Stimulated activated CD4-positive, alpha-beta T cell treated with anti-CD3 and anti-CD28 coated beads, Interleukin-15, amount 100 ng/mL, for 24 hours (primary cell): ENCODE measurements around the gene LY9.

Source experiments
- DNase-seq: peaks from one replicate; pipeline ENCODE4 v3.0.0-alpha.2; 2020

Gene LY9

DNA sequence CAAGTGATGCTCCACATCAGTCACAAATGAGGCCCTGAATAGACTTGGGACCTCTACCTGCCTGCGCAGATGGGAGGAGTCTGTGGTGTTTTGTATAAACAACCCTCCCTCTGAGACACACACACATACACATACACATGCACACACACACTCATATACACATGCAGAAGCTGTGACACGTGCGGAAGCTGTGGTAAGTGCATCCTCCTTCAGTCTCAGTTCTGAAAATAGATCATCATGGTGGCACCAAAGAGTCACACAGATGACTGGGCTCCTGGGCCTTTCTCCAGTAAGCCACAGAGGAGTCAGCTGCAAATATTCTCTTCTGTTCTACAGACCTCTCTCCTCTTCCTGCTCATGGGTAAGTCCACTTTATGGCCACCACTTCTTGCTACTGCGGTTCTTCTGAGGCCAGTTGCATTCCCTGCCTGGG lies at the start of gene LY9:
Gene LY9, plus strand, starts transcription at position 224 of the 433 bp plus-strand sequence. Its CDS starts 14 bp downstream, at position 238.
- peak; percentile 82 for DNase-seq

- DNase-seq = no peak
These were observed 49.0 kb upstream of the LY9 start for GRCh38 chr1:160746836-160747500.

DNA sequence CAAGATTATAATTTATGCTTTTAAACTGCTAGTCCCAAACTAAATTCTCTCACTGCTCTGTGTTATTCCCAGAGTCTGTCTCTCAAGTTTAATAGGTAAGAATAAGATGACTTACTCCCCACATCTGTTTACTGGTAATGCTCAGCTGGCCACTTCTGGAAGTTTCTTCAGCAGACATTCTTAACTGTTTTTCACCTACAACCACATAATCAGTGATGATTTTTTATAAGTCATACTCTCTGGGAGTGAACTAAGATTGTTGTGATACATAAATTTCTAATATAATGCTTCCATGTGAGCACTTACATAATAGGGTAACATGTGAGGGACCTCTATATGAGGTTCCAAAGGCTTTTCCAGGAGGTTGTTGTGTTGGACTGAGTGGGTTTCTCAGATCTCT lies 48.3 kb upstream of the LY9 start:
- no peak for DNase-seq

DNA sequence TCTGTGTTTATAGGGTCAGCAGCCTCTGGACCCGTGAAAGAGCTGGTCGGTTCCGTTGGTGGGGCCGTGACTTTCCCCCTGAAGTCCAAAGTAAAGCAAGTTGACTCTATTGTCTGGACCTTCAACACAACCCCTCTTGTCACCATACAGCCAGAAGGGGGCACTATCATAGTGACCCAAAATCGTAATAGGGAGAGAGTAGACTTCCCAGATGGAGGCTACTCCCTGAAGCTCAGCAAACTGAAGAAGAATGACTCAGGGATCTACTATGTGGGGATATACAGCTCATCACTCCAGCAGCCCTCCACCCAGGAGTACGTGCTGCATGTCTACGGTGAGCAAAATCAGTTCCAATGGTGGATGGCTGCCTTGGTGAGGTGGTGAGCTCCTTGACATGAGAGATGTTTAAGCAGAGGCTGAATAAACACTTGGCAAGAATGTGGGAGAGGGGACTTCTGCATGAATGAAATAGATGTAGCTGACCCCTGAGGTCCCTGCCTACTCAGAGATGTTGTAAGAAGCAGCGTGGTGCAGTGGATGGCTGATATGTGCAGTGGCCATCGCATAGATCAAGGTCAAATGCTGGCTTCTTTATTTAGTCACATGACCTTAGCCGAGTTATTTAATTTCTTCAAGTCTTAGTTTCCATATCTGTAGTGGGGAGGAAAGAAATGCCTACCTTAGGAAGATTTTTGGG lies 47.6 kb upstream of the LY9 start:
- no peak for DNase-seq

DNA sequence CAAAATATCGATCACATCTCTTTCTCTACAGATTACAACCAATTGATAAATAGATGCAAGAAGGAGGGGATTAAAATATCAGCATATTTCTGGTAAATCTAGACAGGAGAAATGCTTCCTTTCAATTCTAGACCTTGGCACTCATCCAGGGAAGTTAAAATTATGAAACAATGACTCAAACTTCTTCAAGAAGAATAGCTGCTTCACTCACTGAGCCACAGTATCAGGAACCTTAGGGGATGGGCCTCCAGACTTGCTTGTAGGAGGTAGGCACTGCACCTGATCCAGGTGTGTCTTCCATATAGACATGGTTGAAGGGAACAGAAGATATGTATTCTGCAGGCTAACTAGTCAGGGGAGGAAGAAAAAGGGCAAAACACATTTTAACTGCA lies 47.1 kb upstream of the LY9 start:
- no peak for DNase-seq

GRCh38 chr1:160750608-160751007 lies 45.4 kb upstream of the LY9 start:
- DNase-seq = no peak

DNA sequence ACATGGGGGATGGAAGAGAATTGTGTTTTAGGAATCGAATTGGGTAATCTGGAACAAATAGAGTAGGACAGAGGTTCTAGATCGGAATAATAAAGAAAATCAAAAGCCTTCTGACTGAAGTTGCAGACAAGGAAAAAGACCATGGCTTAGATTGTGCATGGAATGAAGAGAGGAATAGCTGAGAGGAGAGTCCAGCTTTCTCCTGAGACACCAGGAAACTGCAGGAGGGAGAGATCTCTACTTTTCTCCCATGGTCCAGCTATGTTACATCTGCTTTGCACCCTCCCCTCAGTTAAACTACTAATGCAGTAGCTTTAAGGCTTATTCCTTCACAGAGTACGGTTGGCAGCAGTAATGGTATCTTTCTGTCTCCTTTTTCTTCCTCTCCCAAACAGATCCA lies 43.6 kb upstream of the LY9 start:
- DNase-seq = no peak

GRCh38 chr1:160752924-160753323 lies 43.0 kb upstream of the LY9 start:
- no peak for DNase-seq

GRCh38 chr1:160753594-160753993 lies 42.4 kb upstream of the LY9 start:
- DNase-seq = no peak

- DNase-seq = no peak
These were observed 40.5 kb upstream of the LY9 start for GRCh38 chr1:160755461-160755860.

GRCh38 chr1:160755911-160756848 lies 39.8 kb upstream of the LY9 start:
- DNase-seq = no peak

DNA sequence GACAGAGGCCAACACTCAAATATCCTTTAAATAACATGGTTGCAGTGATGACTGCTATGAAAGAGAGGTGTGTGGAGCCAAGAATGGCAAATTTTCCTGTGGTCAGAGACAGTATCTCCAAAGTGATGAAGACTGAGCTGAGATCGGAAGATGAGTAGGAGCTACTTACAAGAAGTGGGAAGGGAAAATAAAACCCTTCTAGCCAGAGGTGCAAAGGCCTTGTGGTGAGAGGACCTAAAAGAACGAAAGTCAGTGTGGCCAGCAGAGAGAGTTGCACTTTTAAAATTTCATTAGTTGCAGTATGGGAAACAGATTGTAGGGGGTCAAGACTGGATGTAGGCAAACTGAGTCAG lies 39.1 kb upstream of the LY9 start:
- DNase-seq = no peak

DNA sequence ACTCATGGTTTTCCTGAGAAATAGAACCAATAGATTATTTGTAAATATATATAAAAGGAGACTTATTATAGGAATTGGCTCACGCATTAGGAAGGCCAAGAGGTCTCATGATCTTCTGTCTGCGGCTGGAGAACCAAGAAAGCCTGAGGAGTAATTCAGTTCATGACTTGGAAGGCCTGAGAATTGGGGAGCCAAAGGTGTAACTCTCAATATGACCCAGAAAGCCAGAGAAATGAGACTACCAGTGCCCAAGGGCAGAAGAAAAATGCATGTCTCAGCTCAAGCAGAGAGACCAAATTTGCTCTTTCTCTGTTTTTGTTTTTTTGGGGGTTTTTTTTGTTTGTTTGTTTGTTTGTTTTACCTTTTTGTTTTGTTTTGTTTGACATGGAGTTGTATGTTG lies 37.5 kb upstream of the LY9 start:
- no peak for DNase-seq

- no peak for DNase-seq
These were observed 36.2 kb upstream of the LY9 start for GRCh38 chr1:160759740-160760139.

GRCh38 chr1:160761046-160761445 lies 34.9 kb upstream of the LY9 start:
- DNase-seq = no peak

DNA sequence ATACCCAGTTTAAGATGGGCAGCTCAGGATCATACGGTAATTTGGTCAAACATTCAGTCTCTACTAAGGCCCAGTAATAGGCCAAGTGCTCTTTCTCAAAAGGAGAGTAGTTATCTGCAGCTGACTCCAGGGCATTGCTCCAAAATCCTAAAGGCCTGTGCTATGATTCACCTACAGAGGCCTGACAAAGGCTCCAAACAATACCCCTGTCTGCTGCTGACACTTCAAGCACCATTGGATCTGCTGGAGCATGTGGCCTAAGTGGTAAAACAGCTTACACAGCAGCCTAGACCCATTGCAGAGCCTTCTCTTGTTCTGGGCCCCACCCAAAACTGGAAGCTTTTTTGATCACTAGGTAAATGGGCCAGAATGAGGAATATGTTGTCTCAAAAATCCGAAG lies 34.1 kb upstream of the LY9 start:
- no peak for DNase-seq

- no peak for DNase-seq
These were observed 32.0 kb upstream of the LY9 start for GRCh38 chr1:160763993-160764392.

- DNase-seq = peak; percentile 63
These were observed 28.3 kb upstream of the LY9 start for GRCh38 chr1:160767395-160768294.

DNA sequence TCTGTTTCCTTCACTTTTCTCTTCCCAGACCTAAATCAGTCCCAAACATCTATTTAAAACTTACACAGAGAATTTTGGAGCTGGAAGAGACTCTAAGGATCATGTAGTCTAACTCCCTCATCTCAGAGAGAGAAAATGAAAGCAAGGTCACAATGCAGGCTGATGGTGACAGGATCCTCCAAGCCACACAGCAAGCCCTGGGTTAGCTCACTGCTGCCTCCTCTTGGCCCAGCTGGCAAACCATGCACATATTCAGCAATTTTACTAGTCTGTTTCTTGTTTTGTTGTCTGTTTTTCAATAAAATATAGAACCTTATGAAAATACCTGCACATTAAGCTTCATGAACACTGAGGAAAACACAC lies 27.7 kb upstream of the LY9 start:
- DNase-seq = peak; percentile 90

- no peak for DNase-seq
These were observed 23.6 kb upstream of the LY9 start for GRCh38 chr1:160772331-160772730.

- DNase-seq = no peak
These were observed 22.9 kb upstream of the LY9 start for GRCh38 chr1:160773093-160773492.

DNA sequence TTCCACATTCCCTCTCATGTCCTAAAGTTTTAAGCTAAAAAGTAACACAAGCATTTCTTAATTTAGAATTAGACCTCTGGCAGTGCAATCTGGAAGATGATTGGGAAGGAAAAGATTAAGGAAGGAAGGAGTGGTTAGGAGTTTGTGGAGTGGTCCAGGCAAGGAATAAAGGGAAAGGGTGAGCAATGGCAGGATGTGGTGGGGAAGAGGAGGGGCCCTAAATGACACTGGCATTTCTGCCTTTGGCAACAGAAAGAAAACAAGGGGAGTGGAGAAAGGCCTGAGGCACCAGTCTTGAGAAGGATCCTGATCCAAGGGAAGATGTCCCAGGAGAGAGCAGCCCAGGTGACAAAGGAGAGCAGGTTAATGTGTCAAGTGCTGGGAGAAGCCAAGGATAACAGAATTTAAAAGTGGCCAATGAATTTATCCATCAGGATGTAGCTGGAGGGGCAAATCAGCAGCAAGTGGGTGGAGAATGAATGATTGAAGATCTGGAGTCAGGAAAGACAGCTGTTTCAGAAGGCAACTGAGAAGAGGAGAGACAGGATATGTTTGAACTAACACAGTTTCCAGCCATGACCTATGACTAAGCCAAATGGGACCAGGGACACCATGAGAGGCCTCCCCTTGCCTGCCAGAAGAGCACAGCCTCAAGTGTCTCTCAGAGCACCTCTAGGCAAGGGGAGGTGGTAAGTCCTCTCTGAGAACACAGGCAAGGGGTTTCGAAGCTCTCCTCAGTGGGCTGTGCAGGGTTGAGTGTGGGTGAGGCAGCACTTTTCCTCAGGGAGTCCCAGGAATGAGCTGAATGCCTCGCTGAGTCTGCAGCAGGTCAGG lies 20.9 kb upstream of the LY9 start:
- peak; percentile 34 for DNase-seq
